GM18868 (cell line): ENCODE measurements around the gene SBK2.

Source experiments
- ATAC-seq: cut with Tn5 transposase; IDR thresholded peaks from one replicate; pipeline ENCODE4 v1.9.1; 2021; ENCODE audit warnings: mild to moderate bottlenecking, moderate library complexity; ENCODE audit not compliant: unreplicated experiment

The SBK2 gene

GRCh38 chr19:55559684-55560083 is 22.8 kb upstream of the SBK2 start:
- ATAC-seq, result no peak

DNA sequence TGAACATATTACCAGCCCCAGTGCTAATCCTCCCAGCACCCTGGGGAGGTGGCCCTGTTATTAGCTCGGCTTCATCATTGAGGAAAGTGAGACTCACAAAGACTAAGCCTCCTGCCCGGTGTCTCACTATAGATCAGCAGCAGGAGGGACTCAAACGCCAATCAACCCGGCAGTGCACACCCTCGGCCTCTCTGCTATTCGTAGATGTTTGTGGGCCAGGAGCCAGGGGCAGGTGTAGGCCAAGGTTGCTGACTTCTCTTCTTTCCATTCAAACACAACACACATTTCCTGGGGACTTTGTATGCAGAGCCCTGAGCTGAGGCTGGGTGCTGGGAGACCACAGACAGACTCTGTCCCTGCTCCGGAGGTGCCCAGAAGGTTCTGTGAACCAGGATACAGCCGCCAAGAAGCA is 17.8 kb upstream of the SBK2 start:
- no peak for ATAC-seq

GRCh38 chr19:55554302-55554701 is 17.4 kb upstream of the SBK2 start:
- no peak for ATAC-seq

GRCh38 chr19:55553217-55554182 is 16.6 kb upstream of the SBK2 start:
- ATAC-seq, result no peak

DNA sequence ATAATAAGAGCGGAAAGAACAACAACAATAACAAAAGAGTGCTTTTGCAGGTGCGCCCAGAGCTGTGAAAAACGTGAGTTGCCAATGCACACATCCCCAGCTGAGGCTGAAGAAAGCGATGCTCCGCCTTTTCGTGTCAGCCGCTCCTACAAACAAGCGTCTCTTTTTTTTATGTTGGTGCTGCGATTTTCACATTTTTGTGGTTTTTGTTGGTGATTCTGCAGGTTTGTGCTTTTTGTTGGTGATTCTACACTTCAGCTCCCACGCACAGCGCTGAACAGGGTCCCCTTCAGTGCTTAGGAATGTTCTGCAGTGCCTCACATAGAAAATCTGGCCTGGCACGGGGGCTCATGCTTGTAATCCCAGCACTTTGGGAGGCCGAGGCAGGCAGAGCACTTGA is 15.7 kb upstream of the SBK2 start:
- no peak for ATAC-seq

GRCh38 chr19:55552206-55552605 is 15.3 kb upstream of the SBK2 start:
- no peak for ATAC-seq

DNA sequence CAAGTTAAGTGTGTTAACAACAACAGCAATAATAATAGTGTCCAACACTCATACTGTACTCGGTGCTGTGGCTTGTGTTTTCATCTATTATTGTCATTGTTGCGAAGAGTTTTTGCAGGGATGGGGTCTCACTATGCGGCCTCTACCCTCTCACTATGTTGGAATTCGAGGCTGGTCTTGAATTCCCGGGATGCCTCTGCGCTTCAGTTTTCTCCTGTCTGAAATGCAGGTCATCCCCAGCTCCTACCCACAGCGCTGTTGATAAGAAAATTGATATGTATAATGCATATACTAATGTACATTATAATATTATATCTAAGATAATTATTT is 13.4 kb upstream of the SBK2 start:
- no peak for ATAC-seq

DNA sequence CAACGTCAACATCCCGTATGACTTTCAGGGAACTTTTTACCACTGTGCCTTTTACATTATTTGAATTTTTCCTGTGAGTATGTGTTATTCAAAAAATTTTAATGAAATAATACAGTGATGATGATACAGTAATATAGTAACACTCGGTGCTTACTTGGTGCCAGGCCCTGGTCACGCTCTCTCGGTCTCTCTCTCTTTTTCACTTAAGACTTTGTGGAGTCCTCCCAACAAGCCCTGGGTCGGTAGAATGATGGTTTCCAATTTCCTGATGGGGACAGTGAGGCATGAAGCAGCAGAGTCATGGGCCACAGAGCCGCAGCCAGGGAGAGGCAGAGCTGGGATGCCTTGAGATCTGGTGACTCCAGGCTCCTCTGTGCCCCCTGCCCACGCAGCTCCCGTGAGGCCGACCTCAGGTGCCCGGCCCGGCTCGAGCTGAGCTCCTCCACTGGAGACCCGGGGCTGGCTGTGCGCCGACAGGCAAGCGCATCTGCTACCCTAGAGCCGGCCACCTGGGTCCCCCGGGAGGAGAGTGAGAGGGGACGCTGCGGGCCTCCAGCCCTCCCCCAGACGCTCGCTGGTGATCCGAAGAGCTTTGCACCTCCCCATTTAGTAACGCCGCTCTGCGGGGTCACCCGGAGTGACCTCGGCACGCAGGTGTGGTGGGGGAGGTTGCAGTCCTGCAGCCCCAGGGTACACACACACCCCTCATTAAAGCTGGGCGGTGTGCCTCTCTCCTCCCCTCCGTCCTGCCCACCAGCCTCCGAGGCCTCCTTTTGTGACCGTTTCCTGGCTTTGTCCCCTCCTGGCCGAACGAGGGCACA is 12.8 kb upstream of the SBK2 start:
- no peak for ATAC-seq

DNA sequence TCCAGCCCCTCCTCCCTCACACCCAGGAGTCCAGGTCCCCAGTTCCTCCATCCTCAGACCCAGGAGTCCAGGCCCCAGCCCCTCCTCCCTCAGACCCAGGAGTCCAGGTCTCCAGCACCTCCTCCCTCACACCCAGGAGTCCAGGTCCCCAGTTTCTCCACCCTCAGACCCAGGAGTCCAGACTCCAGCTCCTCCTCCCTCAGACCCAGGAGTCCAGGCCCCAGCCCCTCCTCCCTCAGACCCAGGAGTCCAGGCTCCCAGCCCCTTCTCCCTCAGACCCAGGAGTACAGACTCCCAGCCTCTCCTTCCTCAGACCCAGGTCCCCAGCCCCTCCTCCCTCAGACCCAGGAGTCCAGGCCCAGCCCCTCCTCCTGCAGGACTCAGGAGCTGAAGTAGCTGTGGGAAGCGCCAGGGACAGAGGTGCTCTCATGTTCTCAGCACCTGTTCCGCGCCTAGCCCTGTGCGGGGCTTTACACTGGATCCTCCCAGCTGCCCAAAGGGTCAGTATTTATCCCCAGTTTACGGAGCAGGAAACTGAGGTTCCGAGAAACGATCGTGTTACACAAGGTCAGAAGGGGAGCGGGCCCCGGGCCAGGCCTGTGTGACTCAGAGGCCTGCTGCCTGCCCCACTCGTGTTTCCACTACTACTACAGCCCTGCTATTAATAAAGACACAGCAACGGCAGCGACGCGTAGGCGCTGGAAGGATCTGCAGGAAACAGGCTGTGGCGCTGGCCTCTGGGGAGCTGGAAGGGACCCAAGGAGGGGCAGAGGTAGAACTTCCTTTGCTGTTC is 10.1 kb upstream of the SBK2 start:
- ATAC-seq, result no peak

DNA sequence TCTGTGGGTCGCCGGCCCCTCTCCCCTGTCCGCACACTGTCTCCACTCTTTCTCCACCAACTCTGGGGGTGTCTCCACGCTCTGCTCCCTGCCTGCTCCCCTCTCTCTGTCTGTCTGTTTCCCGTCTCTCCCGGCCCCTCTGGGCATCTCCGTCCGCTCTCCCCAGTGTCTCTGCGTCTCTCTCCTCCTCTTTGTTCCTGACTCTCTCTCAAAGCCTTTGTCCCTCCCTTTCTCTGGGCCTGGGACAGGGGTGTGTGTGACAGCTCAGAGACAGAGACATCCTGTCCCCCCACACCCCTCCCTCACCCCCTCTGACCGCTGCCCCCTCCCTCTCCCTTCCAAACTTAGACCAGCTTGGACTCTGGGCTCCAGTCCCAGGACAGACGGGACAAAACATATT is 9.1 kb upstream of the SBK2 start:
- no peak for ATAC-seq

- ATAC-seq, result no peak
Measured at GRCh38 chr19:55545443-55545842, 8.5 kb upstream of the SBK2 start, which contains the start of gene SBK3. Gene SBK3 (minus strand): TSS chr19:55545543. CDS start chr19:55545543, 0 bp downstream.

- ATAC-seq, result no peak
Measured at GRCh38 chr19:55544776-55545439, 8.0 kb upstream of the SBK2 start.

DNA sequence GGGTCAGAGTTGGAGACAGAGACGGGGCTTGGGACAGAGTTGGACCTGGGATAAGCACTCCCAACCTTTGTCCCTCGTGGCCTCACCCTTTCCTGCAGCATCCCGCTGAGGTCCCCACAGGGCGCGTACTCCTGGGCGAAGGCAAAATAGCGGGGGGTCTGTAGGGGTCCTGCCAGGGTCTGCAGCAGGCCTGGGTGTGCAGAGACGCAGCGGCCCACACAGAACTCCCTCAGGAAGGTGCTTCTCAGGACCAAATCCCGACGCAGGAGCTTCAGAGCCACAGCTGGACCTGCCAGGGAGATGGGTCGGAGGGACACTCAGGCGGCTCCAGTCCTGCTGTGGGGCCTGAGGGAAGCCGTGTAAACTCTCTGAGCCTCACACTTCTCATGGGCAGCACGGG is 7.1 kb upstream of the SBK2 start:
- no peak for ATAC-seq

DNA sequence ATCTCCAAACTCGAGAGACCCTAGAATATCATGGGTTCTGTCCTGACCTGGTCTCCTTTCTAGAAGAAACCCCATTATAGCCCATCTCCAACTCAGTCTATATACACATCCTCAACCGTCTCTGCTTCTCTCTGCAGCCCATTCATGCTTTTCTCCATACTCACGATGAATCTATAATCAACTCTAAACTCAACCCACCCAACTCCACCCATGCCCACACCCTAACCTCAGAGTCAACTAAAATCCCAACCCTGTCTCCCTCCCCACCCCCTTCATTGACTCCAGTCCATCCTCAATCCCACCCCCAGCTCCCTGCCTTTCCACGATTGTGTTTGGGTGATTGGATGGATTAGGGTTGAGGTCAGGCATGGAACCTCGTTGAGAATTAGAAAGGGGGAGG is 6.6 kb upstream of the SBK2 start:
- no peak for ATAC-seq

- ATAC-seq, result no peak
Measured at GRCh38 chr19:55542292-55542855, 5.4 kb upstream of the SBK2 start.

DNA sequence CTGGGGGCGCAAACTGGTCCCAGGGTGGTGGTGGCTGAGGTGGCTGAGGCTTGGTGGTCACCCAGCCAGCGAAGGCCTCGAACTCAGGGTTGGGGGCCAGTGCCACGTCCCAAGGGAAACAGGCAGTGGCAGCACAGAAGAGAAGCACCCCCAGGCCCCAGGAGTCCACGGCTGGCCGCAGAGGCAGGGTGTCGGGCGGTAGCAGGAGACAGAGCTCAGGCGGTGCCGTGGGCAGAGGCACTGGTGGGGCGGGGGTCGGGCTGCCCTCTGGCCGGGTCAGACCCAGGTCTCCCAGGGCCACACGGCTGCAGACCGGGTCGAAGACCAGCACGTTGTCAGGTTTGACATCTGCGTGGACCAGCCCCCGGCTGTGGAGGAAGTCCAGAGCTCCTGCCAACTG is 4.2 kb upstream of the SBK2 start:
- ATAC-seq, result no peak

GRCh38 chr19:55540619-55541018 is 3.7 kb upstream of the SBK2 start:
- no peak for ATAC-seq

GRCh38 chr19:55539090-55539984 is 2.4 kb upstream of the SBK2 start:
- no peak for ATAC-seq

GRCh38 chr19:55538132-55538531 is 1.2 kb upstream of the SBK2 start:
- no peak for ATAC-seq
